MCF 10A (cell line): ENCODE results near the gene ZMYND12. TPM values are rescaled to one million over a fixed set of nuclear protein-coding genes. Genes with fewer than 3 reads are reported as not detected.
A peak's percentile ranks its signal among the peaks of the same experiment; 100 is the strongest.

Source experiments
- BruUV-seq: library from RNA; stranded (reverse); fragments of 400-500 nt; replicated peaks from 2 replicates; lab custom pipeline; 2021; lab: Mats Ljungman, UMichigan
- CTCF ChIA-PET: fragments of 300-600 bp; sonication (Branson Sonifier 250); formaldehyde crosslinking; extraction: SDS; loops from one replicate; lab custom pipeline; 2021; ENCODE audit warnings: antibody characterized with exemption, inconsistent platforms; lab: Yijun Ruan, JAX
- POLR2A ChIA-PET: fragments of 300-600, 350-650 bp; sonication (Branson Sonifier 250); formaldehyde crosslinking; extraction: SDS; loops from one replicate; lab custom pipeline; 2020; ENCODE audit warnings: antibody characterized with exemption, inconsistent platforms; lab: Yijun Ruan, JAX
- DNase-seq: peaks from one replicate; pipeline ENCODE4 v3.0.0-alpha.2; 2018; ENCODE audit not compliant: unreplicated experiment
- H3K27ac Mint-ChIP-seq: one replicate; pipeline ENCODE4 v1.8.0; 2022; ENCODE audit warnings: mild to moderate bottlenecking, low read depth, mixed read lengths; ENCODE audit not compliant: unreplicated experiment
- H3K27me3 Mint-ChIP-seq: one replicate; pipeline ENCODE4 v1.8.0; 2022; ENCODE audit warnings: mixed read lengths; ENCODE audit not compliant: insufficient read depth, unreplicated experiment
- H3K36me3 Mint-ChIP-seq: one replicate; pipeline ENCODE4 v1.8.0; 2022; ENCODE audit warnings: mild to moderate bottlenecking, moderate library complexity, mixed read lengths; ENCODE audit not compliant: insufficient read depth, unreplicated experiment
- H3K4me1 Mint-ChIP-seq: one replicate; pipeline ENCODE4 v1.8.0; 2022; ENCODE audit warnings: mixed read lengths; ENCODE audit not compliant: insufficient read depth, unreplicated experiment
- H3K4me3 Mint-ChIP-seq: one replicate; pipeline ENCODE4 v1.8.0; 2022; ENCODE audit warnings: mild to moderate bottlenecking, moderate library complexity, mixed read lengths; ENCODE audit not compliant: unreplicated experiment
- H3K9me3 Mint-ChIP-seq: one replicate; pipeline ENCODE4 v1.8.0; 2022; ENCODE audit warnings: mixed read lengths; ENCODE audit not compliant: unreplicated experiment
- intact Hi-C: fragments of 100-400 bp; cut with micrococcal nuclease; formaldehyde crosslinking; loops from 2 replicates; pipeline ENCODE4 v1.14.1; 2022
- total RNA-seq: library from RNA; stranded (reverse); gene quantifications from 2 replicates; pipeline ENCODE4 v1.2.3, GENCODE V29; 2022
- TF ChIP-seq, protein P1 (sequence below): fragments of 200-600 bp; IDR thresholded peaks from one replicate; pipeline ENCODE4 v1.8.0; 2022; ENCODE audit warnings: antibody characterized with exemption, mild to moderate bottlenecking; ENCODE audit not compliant: unreplicated experiment

Gene ZMYND12
- total RNA-seq, 1 experiment from 2014 or later: 0.21 TPM

DNA sequence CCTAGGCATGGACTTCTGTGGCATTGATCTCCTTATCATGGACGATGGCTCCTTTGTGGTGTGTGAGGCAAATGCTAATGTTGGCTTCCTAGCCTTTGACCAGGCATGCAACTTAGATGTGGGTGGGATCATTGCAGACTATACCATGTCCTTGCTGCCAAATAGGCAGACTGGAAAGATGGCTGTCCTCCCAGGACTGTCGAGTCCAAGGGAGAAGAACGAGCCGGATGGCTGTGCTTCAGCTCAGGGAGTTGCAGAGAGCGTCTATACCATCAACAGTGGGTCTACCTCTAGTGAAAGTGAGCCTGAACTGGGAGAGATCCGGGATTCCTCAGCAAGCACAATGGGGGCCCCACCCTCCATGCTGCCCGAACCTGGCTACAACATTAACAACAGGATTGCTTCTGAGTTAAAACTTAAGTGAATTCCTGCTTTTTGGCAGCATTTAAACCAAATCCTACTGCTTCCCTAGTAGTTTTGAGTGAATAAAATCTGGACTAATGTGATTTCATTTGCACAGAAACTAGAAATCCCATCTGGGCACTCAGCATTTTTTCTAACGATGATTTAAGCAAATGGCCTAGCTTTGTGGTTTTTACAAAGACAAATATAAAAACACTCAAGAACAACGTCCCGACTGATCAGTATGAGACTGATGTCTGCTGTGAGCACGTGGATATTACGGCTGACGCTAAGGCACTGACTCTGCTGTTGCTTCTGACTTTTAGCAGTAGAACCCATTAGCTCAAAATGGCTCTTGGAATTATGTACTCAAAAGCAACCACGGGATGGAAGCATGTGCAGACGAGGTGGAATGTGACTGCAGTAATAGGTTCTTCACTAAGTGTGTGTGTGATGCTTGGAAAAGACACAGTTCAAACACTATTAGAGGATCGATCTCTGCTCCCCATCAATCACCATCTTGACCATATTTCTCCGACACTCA lies 41.0 kb downstream of the ZMYND12 start:
- no peak for DNase-seq
- Mint-ChIP-seq H3K4me1 (no peaks in the 10 kb centered on the region), H3K4me3 (no peak overlapping the region), H3K36me3 (no peaks in the 10 kb centered on the region), H3K27ac (no peak overlapping the region), H3K27me3 (peaks cover 26% of the 10 kb centered on the region), H3K9me3 (no peaks in the 10 kb centered on the region)
- BruUV-seq: no TSS peak
- POLR2A ChIA-PET: no interaction called here
- TF ChIP-seq, protein P1, sequence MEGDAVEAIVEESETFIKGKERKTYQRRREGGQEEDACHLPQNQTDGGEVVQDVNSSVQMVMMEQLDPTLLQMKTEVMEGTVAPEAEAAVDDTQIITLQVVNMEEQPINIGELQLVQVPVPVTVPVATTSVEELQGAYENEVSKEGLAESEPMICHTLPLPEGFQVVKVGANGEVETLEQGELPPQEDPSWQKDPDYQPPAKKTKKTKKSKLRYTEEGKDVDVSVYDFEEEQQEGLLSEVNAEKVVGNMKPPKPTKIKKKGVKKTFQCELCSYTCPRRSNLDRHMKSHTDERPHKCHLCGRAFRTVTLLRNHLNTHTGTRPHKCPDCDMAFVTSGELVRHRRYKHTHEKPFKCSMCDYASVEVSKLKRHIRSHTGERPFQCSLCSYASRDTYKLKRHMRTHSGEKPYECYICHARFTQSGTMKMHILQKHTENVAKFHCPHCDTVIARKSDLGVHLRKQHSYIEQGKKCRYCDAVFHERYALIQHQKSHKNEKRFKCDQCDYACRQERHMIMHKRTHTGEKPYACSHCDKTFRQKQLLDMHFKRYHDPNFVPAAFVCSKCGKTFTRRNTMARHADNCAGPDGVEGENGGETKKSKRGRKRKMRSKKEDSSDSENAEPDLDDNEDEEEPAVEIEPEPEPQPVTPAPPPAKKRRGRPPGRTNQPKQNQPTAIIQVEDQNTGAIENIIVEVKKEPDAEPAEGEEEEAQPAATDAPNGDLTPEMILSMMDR: no peak
- CTCF ChIA-PET: no interaction called here
- intact Hi-C loops: no loop called here

DNA sequence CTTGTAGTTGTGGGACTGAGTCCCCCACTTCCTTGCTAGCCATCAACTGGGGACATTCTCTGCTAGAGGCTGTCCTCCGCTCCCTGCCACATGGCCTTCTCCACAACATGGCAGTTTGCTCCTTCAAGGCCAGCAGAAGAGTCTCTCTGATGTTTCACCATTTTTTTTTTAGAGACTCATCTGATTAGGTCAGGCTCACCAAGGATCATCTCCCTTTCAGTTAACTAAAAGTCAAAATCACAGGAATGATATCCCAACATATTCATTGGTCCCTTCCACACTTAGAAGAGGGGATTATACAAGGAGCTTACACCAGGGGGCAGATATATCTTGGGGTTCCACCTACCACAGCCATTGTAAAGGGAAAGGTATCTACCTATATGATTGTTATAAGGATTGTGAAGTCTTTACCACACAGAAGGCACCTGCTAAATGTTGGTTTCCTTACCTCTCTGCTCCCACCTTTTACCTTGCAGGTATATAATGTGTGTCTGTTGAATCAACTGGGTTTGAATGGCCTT lies 51.9 kb downstream of the ZMYND12 start:
- no peaks in the 10 kb centered on the region for H3K9me3 Mint-ChIP-seq
- intact Hi-C loops: no loop called here
- H3K4me3 Mint-ChIP-seq: no peak overlapping the region
- peak; percentile 18 for DNase-seq
- no peaks in the 10 kb centered on the region for H3K36me3 Mint-ChIP-seq
- ChIA-PET CTCF (interaction anchor here (0.6 kb wide), 2 partner anchors 11 to 58 kb away, joined by 3 read pairs; no protein-coding TSS in a partner anchor), POLR2A (interaction anchor here (0.9 to 1.2 kb wide), 2 partner anchors 9 to 28 kb away, joined by 3 to 4 read pairs; no protein-coding TSS in a partner anchor)
- TF ChIP-seq, protein P1: no peak
- H3K4me1 Mint-ChIP-seq: no peaks in the 10 kb centered on the region
- BruUV-seq: no TSS peak
- no peak overlapping the region for H3K27ac Mint-ChIP-seq
- peaks cover 35% of the 10 kb centered on the region for H3K27me3 Mint-ChIP-seq

GRCh38 chr1:42399315-42400100 lies 56.3 kb downstream of the ZMYND12 start:
- ChIA-PET CTCF (interaction anchor here (0.6 kb wide), 2 partner anchors 9 to 372 kb away, joined by 3 read pairs; no protein-coding TSS in a partner anchor), POLR2A (interaction anchor here (0.5 kb wide), 1 partner anchor 35 kb away, joined by 3 read pairs; no protein-coding TSS in a partner anchor)
- Mint-ChIP-seq H3K36me3 (no peaks in the 10 kb centered on the region), H3K27ac (no peak overlapping the region), H3K9me3 (no peaks in the 10 kb centered on the region), H3K4me3 (no peak overlapping the region), H3K4me1 (no peaks in the 10 kb centered on the region), H3K27me3 (peaks cover 17% of the 10 kb centered on the region)
- intact Hi-C loops: no loop called here
- TF ChIP-seq, protein P1: no peak
- DNase-seq: no peak
- no TSS peak for BruUV-seq
